Gastroesophageal sphincter (tissue), 4 donors: ENCODE measurements around the gene SAPCD1. TPM values are rescaled to one million over a fixed set of nuclear protein-coding genes. Genes with fewer than 3 reads are reported as not detected.
"Not testable (repeated sequence)": the region's sequence is repeated elsewhere in the genome, so short reads cannot be mapped to it uniquely, and the experiment has no call there.

Experiments used
- ATAC-seq: fragments of 150-250 bp; one replicate; pipeline ENCODE4 v1.9.1; 2016; ENCODE audit warnings: mild to moderate bottlenecking, moderate library complexity
- H3K27ac ChIP-seq, 4 donors: fragments of 200-600 bp; sonication (generic) in 3 of 4; 1 replicate in 3 of 4; 2 replicates in 1 of 4; pipeline ENCODE4 v1.5.1; 2016 to 2019
- H3K27me3 ChIP-seq: fragments of 200-600 bp; sonication (generic); one replicate; pipeline ENCODE4 v1.5.1; 2019
- H3K36me3 ChIP-seq, 2 donors: fragments of 200-600 bp; sonication (generic); one replicate each; pipeline ENCODE4 v1.5.1; 2019; ENCODE audit warnings: control low read depth in 1 of 2
- H3K4me1 ChIP-seq, 3 donors: fragments of 200-600 bp; sonication (generic); 1 replicate in 2 of 3; 2 replicates in 1 of 3; pipeline ENCODE4 v1.5.1; 2016 to 2019; ENCODE audit warnings: control low read depth in 2 of 3
- H3K4me3 ChIP-seq, 2 donors: fragments of 200-600 bp; sonication (generic); one replicate each; pipeline ENCODE4 v1.5.1; 2019; ENCODE audit warnings: mild to moderate bottlenecking in 1 of 2, moderate library complexity in 1 of 2
- H3K9me3 ChIP-seq, 3 donors: fragments of 200-600 bp; sonication (generic); one replicate each; pipeline ENCODE4 v1.5.1; 2017 to 2019; ENCODE audit warnings: control low read depth in 2 of 3
- CTCF ChIP-seq, 4 experiments: fragments of 200-600 bp in 2 of 4; fragments of 450-650 bp in 2 of 4; sonication (generic) in 1 of 4; IDR thresholded peaks; one replicate each; pipeline ENCODE4 v1.5.1; 2017 to 2019; ENCODE audit warnings: antibody characterized with exemption in 4 of 4, mild to moderate bottlenecking in 2 of 4, moderate library complexity in 2 of 4
- EP300 ChIP-seq: sonication (generic); formaldehyde crosslinking; IDR thresholded peaks from one replicate; pipeline ENCODE4 v1.6.1; 2017; ENCODE audit warnings: antibody characterized with exemption, mild to moderate bottlenecking
- POLR2A ChIP-seq, 2 donors: fragments of 450-650 bp; IDR thresholded peaks; one replicate each; pipeline ENCODE4 v1.6.1; 2017; ENCODE audit warnings: antibody characterized with exemption in 2 of 2, mild to moderate bottlenecking in 2 of 2, moderate library complexity in 1 of 2
- POLR2AphosphoS5 ChIP-seq: sonication (generic); formaldehyde crosslinking; IDR thresholded peaks from one replicate; pipeline ENCODE4 v1.6.1; 2017; ENCODE audit warnings: antibody characterized with exemption
- WGBS, 2 donors: methylation state at CpG; one replicate each; pipeline ENCODE4 v1.1.5; 2018; ENCODE audit warnings: low coverage in 1 of 2; 5-methylcytosine and 5-hydroxymethylcytosine counted together
- total RNA-seq, 4 donors: library from RNA; depleted of rRNA; stranded (reverse); fragments of >200 nt; gene quantifications; one replicate each; pipeline ENCODE4 v1.1.0, GENCODE V29; 2016

Gene SAPCD1
- total RNA-seq, 4 donors from 2014 or later = 0.93 to 1.1 TPM; not detected in 2

GRCh38 chr6:31799781-31800180, 37.3 kb downstream of the SAPCD1 start:
- no peak for ATAC-seq
- no peak overlapping the region for H3K27ac ChIP-seq
- peaks cover 0 to 36% of the 10 kb centered on the region in 2 donors for H3K36me3 ChIP-seq
- TF ChIP-seq POLR2AphosphoS5 = no peak
- no peak for TF ChIP-seq CTCF (IDR thresholded peaks at IDR 0.05)
- no peak for TF ChIP-seq EP300
- TF ChIP-seq POLR2A (IDR thresholded peaks at IDR 0.05) = no peak
- no peaks in the 10 kb centered on the region for H3K9me3 ChIP-seq
- WGBS, 2 donors = 59 to 76% methylated on average over 5 to 12 of the region's 12 CpGs
- H3K4me3 ChIP-seq = no peak overlapping the region
- H3K4me1 ChIP-seq = peaks cover 0 to 12% (median 6%) of the 10 kb centered on the region in 3 donors
- no peaks in the 10 kb centered on the region for H3K27me3 ChIP-seq

- not testable (repeated sequence) for H3K27ac ChIP-seq, H3K4me3 ChIP-seq, H3K27me3 ChIP-seq, H3K9me3 ChIP-seq, ATAC-seq
- peaks cover 3 to 18% (median 7%) of the 10 kb centered on the region in 3 donors for H3K4me1 ChIP-seq
- H3K36me3 ChIP-seq = peaks cover 0 to 36% of the 10 kb centered on the region in 2 donors
- WGBS, 2 donors = 86% methylated on average over 6 of the region's 8 CpGs; no CpG with 5 or more reads in 1 of the 2 donors
These were observed 38.8 kb downstream of the SAPCD1 start for GRCh38 chr6:31801031-31801927.

DNA sequence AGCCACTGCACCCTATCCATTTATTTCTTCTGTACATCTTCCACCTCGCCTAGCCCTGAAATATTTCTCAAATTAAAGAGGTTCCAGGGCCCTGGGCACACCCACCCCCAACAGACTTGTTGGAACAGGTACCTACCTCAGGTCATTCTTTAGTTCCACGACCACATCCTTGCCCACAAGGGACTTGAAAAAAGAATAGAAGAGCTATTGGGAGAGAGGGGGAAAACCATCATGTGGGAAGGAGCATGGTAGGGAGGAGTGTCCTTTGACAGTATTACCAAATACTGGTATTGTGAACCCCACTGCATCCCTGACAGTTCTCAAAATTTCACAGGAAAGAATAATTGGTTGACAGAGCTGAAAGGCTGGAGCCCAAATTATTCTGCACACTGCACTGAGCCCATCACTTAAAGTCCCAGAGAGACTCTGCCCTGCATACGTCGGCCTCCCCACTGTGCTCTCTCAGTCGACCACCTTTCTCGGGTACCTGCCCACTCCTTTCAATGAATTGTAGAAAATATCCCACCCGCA, 43.5 kb downstream of the SAPCD1 start:
- 3 to 12% methylated on average over 5 to 7 of the region's 7 CpGs for WGBS, 2 donors
- peak; percentile 2 for ATAC-seq

DNA sequence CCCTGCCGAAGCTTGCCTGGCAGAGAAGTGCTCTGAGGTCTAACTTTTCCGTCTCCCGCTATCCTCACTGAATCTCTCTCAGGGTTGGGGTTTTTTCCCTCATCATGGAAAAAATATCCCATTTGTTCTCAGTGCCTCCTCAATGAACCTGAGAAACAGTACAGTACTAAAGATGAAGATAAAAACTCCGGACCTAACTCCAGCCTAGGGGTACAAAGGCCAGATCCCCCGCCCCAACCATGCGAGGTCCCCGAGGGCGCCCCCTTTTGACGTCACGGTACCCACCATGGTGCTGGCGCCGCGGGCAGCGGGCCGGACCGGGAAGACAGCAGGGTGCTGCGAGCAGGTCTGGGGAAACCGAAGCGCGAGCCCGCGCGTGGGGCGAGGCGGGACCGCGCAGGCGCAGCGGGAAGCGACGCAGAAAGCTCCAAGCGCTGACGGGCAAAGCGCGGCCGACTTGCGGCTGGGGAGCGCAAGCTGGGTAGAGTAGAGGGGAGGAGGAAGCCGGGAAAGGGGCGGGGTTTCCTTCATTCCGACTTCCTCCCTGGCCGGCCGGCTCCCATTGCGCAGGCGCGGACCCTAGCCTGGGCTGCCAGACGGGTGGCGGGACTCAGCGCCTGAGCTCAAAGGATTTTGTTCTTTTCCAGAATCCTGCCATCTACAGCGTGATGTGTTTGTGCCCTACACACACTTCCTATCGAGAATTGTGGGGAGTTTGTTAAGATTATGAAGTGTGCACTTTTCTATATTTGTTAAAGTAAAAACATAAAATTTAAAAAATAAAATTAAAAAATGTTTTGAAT, 44.2 kb downstream of the SAPCD1 start, which contains the start of gene LSM2:
Gene LSM2, minus strand, starts transcription at position 497 of the 803 bp plus-strand sequence. Its CDS starts 209 bp downstream, at position 288.
- Histone ChIP-seq H3K36me3 (peaks cover 0 to 19% of the 10 kb centered on the region in 2 donors), H3K27ac (peak within 1 kb of the TSS; percentile 90 to 96 (median 92)), H3K4me3 (peak within 1 kb of the TSS; percentile 59 to 63), H3K27me3 (no peaks in the 10 kb centered on the region), H3K9me3 (no peaks in the 10 kb centered on the region), H3K4me1 (peaks cover 3 to 26% (median 5%) of the 10 kb centered on the region in 3 donors)
- WGBS, 2 donors = 0 to 1% methylated on average over 5 to 25 of the region's 51 CpGs
- peak; percentile 99 for ATAC-seq
- no peak for TF ChIP-seq EP300
- peak; percentile 79 to 80 for TF ChIP-seq POLR2A (IDR thresholded peaks at IDR 0.05)
- peak; percentile 91 for TF ChIP-seq POLR2AphosphoS5
- peak in 2 of 4 experiments; percentile 34 to 41 for TF ChIP-seq CTCF (IDR thresholded peaks at IDR 0.05)

More for the DNA sequence above, 43.5 kb downstream of the SAPCD1 start:
- peak overlapping the region; percentile 90 to 96 (median 92) for H3K27ac ChIP-seq
- H3K4me3 ChIP-seq = peak overlapping the region; percentile 59 to 63
- H3K36me3 ChIP-seq = peaks cover 0 to 24% of the 10 kb centered on the region in 2 donors
- no peaks in the 10 kb centered on the region for H3K9me3 ChIP-seq
- no peaks in the 10 kb centered on the region for H3K27me3 ChIP-seq
- H3K4me1 ChIP-seq = peaks cover 3 to 26% (median 5%) of the 10 kb centered on the region in 3 donors
- TF ChIP-seq EP300 = no peak
- no peak for TF ChIP-seq POLR2AphosphoS5
- TF ChIP-seq CTCF (IDR thresholded peaks at IDR 0.05) = no peak
- no peak for TF ChIP-seq POLR2A (IDR thresholded peaks at IDR 0.05)

DNA sequence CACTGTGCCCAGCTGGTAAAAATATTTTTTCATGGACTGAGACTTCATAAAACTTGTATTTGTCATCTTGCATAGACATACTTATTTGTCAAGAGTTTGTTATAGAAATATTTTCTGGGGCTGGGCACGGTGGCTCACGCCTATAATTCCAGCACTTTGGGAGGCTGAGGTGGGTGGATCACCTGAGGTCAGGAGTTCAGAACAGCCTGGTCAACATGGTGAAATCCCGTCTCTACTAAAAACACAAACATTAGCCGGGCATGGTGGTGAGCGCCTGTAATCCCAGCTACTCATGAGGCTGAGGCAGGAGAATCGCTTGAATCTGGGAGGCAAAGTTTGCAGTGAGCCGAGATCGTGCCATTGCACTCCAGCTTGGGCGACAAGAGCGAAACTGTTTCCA, 46.1 kb downstream of the SAPCD1 start:
- H3K27ac ChIP-seq = peak overlapping the region in 1 of 4 donors; percentile 93
- not testable (repeated sequence) for H3K36me3 ChIP-seq, H3K27me3 ChIP-seq, H3K4me3 ChIP-seq, ATAC-seq, H3K9me3 ChIP-seq
- peaks cover 4 to 33% (median 7%) of the 10 kb centered on the region in 3 donors for H3K4me1 ChIP-seq
- WGBS, 2 donors = 85 to 88% methylated on average over 3 to 10 of the region's 10 CpGs
